ENCODE measurements around the gene A2ML1. TPM values are rescaled to one million over a fixed set of nuclear protein-coding genes. Genes with fewer than 3 reads are reported as not detected.

Gene A2ML1
- total RNA-seq, 1 experiment from 2014 or later, result 3.3 TPM

GRCh38 chr12:8860165-8860961 lies 37.9 kb downstream of the A2ML1 start:
- CTCF ChIA-PET, result interaction anchor here (0.6 to 1.4 kb wide), 7 partner anchors 37 to 203 kb away, joined by 3 to 14 read pairs (median 5); no protein-coding TSS in a partner anchor
- H3K27ac ChIP-seq (ENCODE audit: low read depth, low read length, poor library complexity, severe bottlenecking), result no peak overlapping the region
- BruUV-seq (replicated peaks), result no TSS peak
- H3K4me1 ChIP-seq (ENCODE audit: insufficient read depth, low read length, poor library complexity, severe bottlenecking), result peaks cover 7% of the 10 kb centered on the region
- no peak for TF ChIP-seq EZH2 (IDR thresholded peaks at IDR 0.05; ENCODE audit: borderline replicate concordance, low read depth, low read length, poor library complexity, severe bottlenecking)
- TF ChIP-seq CTCF (conservative IDR thresholded peaks at IDR 0.05; ENCODE audit: low read depth, low read length), result peak; percentile 81
- POLR2A ChIA-PET (ENCODE audit: low non-redundant PET), result no interaction called here
- peak; percentile 80 for DNase-seq (ENCODE audit: low spot score)
- H3K9me3 ChIP-seq (ENCODE audit: low read depth, low read length, poor library complexity, severe bottlenecking), result no peaks in the 10 kb centered on the region
- no peaks in the 10 kb centered on the region for H3K27me3 ChIP-seq (replicated peaks; ENCODE audit: insufficient read depth, low read depth, low read length, poor library complexity)
- intact Hi-C loops (cut with micrococcal nuclease; ENCODE audit: unreplicated experiment), result no loop called here
- no peaks in the 10 kb centered on the region for H3K36me3 ChIP-seq (ENCODE audit: insufficient read depth, low read length, poor library complexity, severe bottlenecking)
- H3K4me3 ChIP-seq (ENCODE audit: low read depth, low read length, poor library complexity, severe bottlenecking), result no peak overlapping the region

- no TSS peak for BruUV-seq (replicated peaks)
- H3K4me1 ChIP-seq (ENCODE audit: insufficient read depth, low read length, poor library complexity, severe bottlenecking), result no peaks in the 10 kb centered on the region
- no peak overlapping the region for H3K4me3 ChIP-seq (ENCODE audit: low read depth, low read length, poor library complexity, severe bottlenecking)
- intact Hi-C loops (cut with micrococcal nuclease; ENCODE audit: unreplicated experiment), result no loop called here
- ChIA-PET CTCF (no interaction called here), POLR2A (ENCODE audit: low non-redundant PET) (no interaction called here)
- TF ChIP-seq EZH2 (IDR thresholded peaks at IDR 0.05; ENCODE audit: borderline replicate concordance, low read depth, low read length, poor library complexity, severe bottlenecking) (no peak), CTCF (conservative IDR thresholded peaks at IDR 0.05; ENCODE audit: low read depth, low read length) (no peak)
- H3K36me3 ChIP-seq (ENCODE audit: insufficient read depth, low read length, poor library complexity, severe bottlenecking), result no peaks in the 10 kb centered on the region
- no peak overlapping the region for H3K27ac ChIP-seq (ENCODE audit: low read depth, low read length, poor library complexity, severe bottlenecking)
- DNase-seq (ENCODE audit: low spot score), result no peak
- no peaks in the 10 kb centered on the region for H3K9me3 ChIP-seq (ENCODE audit: low read depth, low read length, poor library complexity, severe bottlenecking)
- H3K27me3 ChIP-seq (replicated peaks; ENCODE audit: insufficient read depth, low read depth, low read length, poor library complexity), result no peaks in the 10 kb centered on the region
Measured at GRCh38 chr12:8866429-8866828, 44.0 kb downstream of the A2ML1 start.

- no peak overlapping the region for H3K4me3 ChIP-seq (ENCODE audit: low read depth, low read length, poor library complexity, severe bottlenecking)
- no peaks in the 10 kb centered on the region for H3K9me3 ChIP-seq (ENCODE audit: low read depth, low read length, poor library complexity, severe bottlenecking)
- no peaks in the 10 kb centered on the region for H3K36me3 ChIP-seq (ENCODE audit: insufficient read depth, low read length, poor library complexity, severe bottlenecking)
- H3K27ac ChIP-seq (ENCODE audit: low read depth, low read length, poor library complexity, severe bottlenecking), result no peak overlapping the region
- BruUV-seq (replicated peaks), result no TSS peak
- ChIA-PET CTCF (no interaction called here), POLR2A (ENCODE audit: low non-redundant PET) (no interaction called here)
- no peaks in the 10 kb centered on the region for H3K27me3 ChIP-seq (replicated peaks; ENCODE audit: insufficient read depth, low read depth, low read length, poor library complexity)
- DNase-seq (ENCODE audit: low spot score), result no peak
- intact Hi-C loops (cut with micrococcal nuclease; ENCODE audit: unreplicated experiment), result no loop called here
- no peaks in the 10 kb centered on the region for H3K4me1 ChIP-seq (ENCODE audit: insufficient read depth, low read length, poor library complexity, severe bottlenecking)
- TF ChIP-seq CTCF (conservative IDR thresholded peaks at IDR 0.05; ENCODE audit: low read depth, low read length) (no peak), EZH2 (IDR thresholded peaks at IDR 0.05; ENCODE audit: borderline replicate concordance, low read depth, low read length, poor library complexity, severe bottlenecking) (no peak)
Measured at GRCh38 chr12:8867009-8867408, 44.6 kb downstream of the A2ML1 start.
